CD4-positive, CD25-positive, alpha-beta regulatory T cell (primary cell): ENCODE results near the gene AMBRA1. TPM values are rescaled to one million over a fixed set of nuclear protein-coding genes. Genes with fewer than 3 reads are reported as not detected.

Source experiments
- ATAC-seq, 2 donors: fragments of 150-1000 bp; cut with Tn5 transposase; one replicate each; pipeline ENCODE4 v1.10.0; 2021; ENCODE audit warnings: low read depth in 2 of 2, moderate number of reproducible peaks in 2 of 2, moderate library complexity in 1 of 2
- DNase-seq, 3 donors: peaks; one replicate each; pipeline versions ENCODE4 v3.0.0 to v3.0.0-alpha.2; 2012 to 2022; ENCODE audit warnings: mixed read lengths in 1 of 3
- H3K27ac ChIP-seq: one replicate; pipeline ENCODE4 v1.7.0; 2013; ENCODE audit warnings: mild to moderate bottlenecking, low read length; ENCODE audit not compliant: insufficient read depth, poor library complexity, severe bottlenecking
- H3K27me3 ChIP-seq: one replicate; pipeline ENCODE4 v1.7.0; 2013; ENCODE audit warnings: low read length; ENCODE audit not compliant: control insufficient read depth, insufficient read depth
- H3K36me3 ChIP-seq: one replicate; pipeline ENCODE4 v1.7.0; 2013; ENCODE audit warnings: mild to moderate bottlenecking, low read length, moderate library complexity; ENCODE audit not compliant: control insufficient read depth, insufficient read depth
- H3K4me1 ChIP-seq: 2 replicates; pipeline ENCODE4 v1.7.0; 2013; ENCODE audit warnings: mild to moderate bottlenecking, low read length; ENCODE audit not compliant: insufficient read depth, control insufficient read depth, poor library complexity, severe bottlenecking
- H3K4me3 ChIP-seq: one replicate; pipeline ENCODE4 v1.7.0; 2013; ENCODE audit warnings: low read depth, mild to moderate bottlenecking, low read length, moderate library complexity
- H3K9me3 ChIP-seq, 2 experiments: 1 replicate in 1 of 2; 2 replicates in 1 of 2; pipeline ENCODE4 v1.7.0; 2013; ENCODE audit warnings: low read length in 2 of 2, mild to moderate bottlenecking in 1 of 2, moderate library complexity in 1 of 2; ENCODE audit not compliant: control insufficient read depth in 2 of 2
- H3K27ac Mint-ChIP-seq, 3 donors: one replicate each; pipeline ENCODE4 v1.8.0; 2020 to 2022; ENCODE audit warnings: mild to moderate bottlenecking in 3 of 3, mixed read lengths in 3 of 3, moderate library complexity in 2 of 3
- H3K27me3 Mint-ChIP-seq: one replicate; pipeline ENCODE4 v1.8.0; 2022; ENCODE audit warnings: mild to moderate bottlenecking, mixed read lengths
- H3K36me3 Mint-ChIP-seq: one replicate; pipeline ENCODE4 v1.8.0; 2020; ENCODE audit warnings: mixed read lengths
- H3K4me1 Mint-ChIP-seq, 4 donors: one replicate each; pipeline ENCODE4 v1.8.0; 2020 to 2022; ENCODE audit warnings: mixed read lengths in 4 of 4, mild to moderate bottlenecking in 1 of 4
- H3K4me3 Mint-ChIP-seq, 4 donors: one replicate each; pipeline ENCODE4 v1.8.0; 2020 to 2022; ENCODE audit warnings: mild to moderate bottlenecking in 4 of 4, mixed read lengths in 4 of 4, moderate library complexity in 3 of 4
- H3K9me3 Mint-ChIP-seq, 7 donors: one replicate each; pipeline ENCODE4 v1.8.0; 2020 to 2022; ENCODE audit warnings: mixed read lengths in 7 of 7, mild to moderate bottlenecking in 3 of 7, moderate library complexity in 2 of 7
- polyA plus RNA-seq, 4 donors: library from polyadenylated mRNA; unstranded; fragments of 300-500 nt; fragmentation: Illumina TruSeq; gene quantifications; one replicate each; pipeline ENCODE4 v1.2.3, GENCODE V29; 2021
- total RNA-seq: library from RNA; stranded (reverse); gene quantifications from one replicate; pipeline ENCODE4 v1.2.3, GENCODE V29; 2022

AMBRA1 gene
- total and polyA plus RNA-seq, 5 donors from 2014 or later = 8.2 to 61.0 (median 12.3) TPM

DNA sequence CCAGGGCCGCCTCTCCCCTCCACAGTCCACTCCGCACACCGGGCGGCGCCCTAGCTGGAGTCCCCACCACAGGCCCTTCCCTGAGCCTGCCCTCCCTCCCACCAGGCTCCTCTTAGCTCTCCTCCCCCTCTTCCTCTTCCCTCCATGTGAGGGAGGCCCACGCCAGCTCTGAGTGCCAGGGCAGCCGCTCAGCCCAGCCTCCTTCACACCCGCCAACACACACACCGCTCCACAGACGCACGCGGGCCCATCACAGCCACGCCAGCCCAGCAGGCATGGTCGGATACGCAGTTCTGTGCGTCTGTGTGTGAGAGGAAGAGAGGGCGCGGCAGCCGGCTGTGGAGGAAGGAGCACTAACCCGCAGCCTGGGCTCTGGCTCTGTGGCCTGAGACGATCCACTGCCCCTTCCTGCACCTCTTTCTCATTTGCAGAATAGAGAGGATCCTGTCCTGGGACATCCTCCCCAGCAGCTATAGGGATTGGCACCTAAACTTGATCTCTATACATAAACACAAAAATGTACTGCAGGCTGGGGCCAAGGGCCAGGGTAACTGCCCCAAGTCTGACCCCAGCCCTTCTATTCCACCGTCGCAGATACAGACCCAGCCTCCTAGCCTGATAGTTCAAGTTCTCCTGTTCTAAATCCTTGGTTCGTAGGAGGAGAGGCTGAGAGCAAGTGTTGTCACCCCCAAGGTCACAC, 205.8 kb downstream of the AMBRA1 start:
- Mint-ChIP-seq H3K27me3 (peaks cover 63% of the 10 kb centered on the region), H3K4me1 (peaks cover 0 to 33% (median 9%) of the 10 kb centered on the region in 4 donors), H3K9me3 (peaks cover 0 to 6% (median 0%) of the 10 kb centered on the region in 7 donors), H3K4me3 (peak overlapping the region in 2 of 4 donors; percentile 33 to 72), H3K27ac (no peak overlapping the region), H3K36me3 (no peaks in the 10 kb centered on the region)
- Histone ChIP-seq H3K4me3 (no peak overlapping the region), H3K4me1 (peaks cover 40% of the 10 kb centered on the region), H3K27ac (no peak overlapping the region), H3K9me3 (no peaks in the 10 kb centered on the region), H3K27me3 (peaks cover 22% of the 10 kb centered on the region), H3K36me3 (no peaks in the 10 kb centered on the region)
- DNase-seq (peak in 1 of 3 donors; percentile 41), ATAC-seq (no peak)

DNA sequence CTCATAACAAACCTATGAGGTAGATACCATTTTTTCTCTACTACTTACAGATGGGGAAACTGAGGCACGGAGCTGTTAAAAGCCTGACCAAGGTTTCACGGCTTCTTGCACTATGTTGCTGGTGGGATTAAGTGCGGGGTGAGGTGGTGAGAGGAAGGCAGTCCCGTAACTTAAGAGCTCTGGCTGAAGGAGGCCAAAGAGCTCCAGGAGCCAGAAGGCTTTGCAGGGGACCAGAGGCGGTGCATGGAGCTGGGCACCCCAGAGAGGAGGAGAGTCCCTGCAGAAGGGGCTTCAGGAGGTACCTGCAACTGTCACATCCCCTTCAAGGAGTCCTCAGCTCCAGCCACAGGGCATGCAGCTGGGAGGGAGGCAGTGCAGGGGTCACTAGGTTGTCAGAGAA, 206.4 kb downstream of the AMBRA1 start:
- Mint-ChIP-seq H3K9me3 (peaks cover 0 to 3% (median 0%) of the 10 kb centered on the region in 7 donors), H3K27ac (no peak overlapping the region), H3K36me3 (no peaks in the 10 kb centered on the region), H3K4me1 (peaks cover 0 to 27% (median 3%) of the 10 kb centered on the region in 4 donors), H3K27me3 (peaks cover 58% of the 10 kb centered on the region), H3K4me3 (peak overlapping the region in 1 of 4 donors; percentile 65)
- Histone ChIP-seq H3K27me3 (peaks cover 25% of the 10 kb centered on the region), H3K27ac (no peak overlapping the region), H3K4me1 (peaks cover 38% of the 10 kb centered on the region), H3K9me3 (no peaks in the 10 kb centered on the region), H3K36me3 (no peaks in the 10 kb centered on the region), H3K4me3 (no peak overlapping the region)
- ATAC-seq (no peak), DNase-seq (no peak)

DNA sequence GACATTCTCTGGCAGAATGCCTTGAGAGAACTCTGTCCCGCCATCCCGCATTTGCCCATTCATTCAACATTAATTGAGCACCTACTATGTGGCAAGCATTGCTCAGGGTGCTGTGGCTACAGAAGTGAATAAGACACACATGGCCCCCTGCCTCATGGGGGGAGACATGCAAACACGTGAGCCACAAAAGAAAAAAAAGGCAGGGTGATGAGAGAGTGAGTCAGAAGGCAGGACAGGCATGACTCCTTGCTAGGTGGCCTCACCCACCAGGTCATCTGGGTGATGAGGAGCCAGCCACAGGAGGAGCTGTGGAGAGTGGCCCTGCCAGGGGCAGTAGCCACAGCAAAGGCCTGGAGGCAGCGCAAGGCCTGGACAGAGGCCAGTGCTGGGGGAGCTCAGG, 207.1 kb downstream of the AMBRA1 start:
- H3K9me3 ChIP-seq = no peaks in the 10 kb centered on the region
- DNase-seq (no peak), ATAC-seq (no peak)
- H3K27me3 ChIP-seq = peaks cover 25% of the 10 kb centered on the region
- peaks cover 0 to 3% (median 0%) of the 10 kb centered on the region in 7 donors for H3K9me3 Mint-ChIP-seq
- H3K36me3 Mint-ChIP-seq = no peaks in the 10 kb centered on the region
- H3K4me1 ChIP-seq = peaks cover 38% of the 10 kb centered on the region
- H3K4me3 ChIP-seq = no peak overlapping the region
- H3K27ac ChIP-seq = no peak overlapping the region
- H3K27ac Mint-ChIP-seq = peak overlapping the region in 1 of 3 donors; percentile 59
- no peaks in the 10 kb centered on the region for H3K36me3 ChIP-seq
- H3K4me3 Mint-ChIP-seq = peak overlapping the region in 1 of 4 donors; percentile 34
- peaks cover 0 to 32% (median 3%) of the 10 kb centered on the region in 4 donors for H3K4me1 Mint-ChIP-seq
- H3K27me3 Mint-ChIP-seq = peaks cover 64% of the 10 kb centered on the region

DNA sequence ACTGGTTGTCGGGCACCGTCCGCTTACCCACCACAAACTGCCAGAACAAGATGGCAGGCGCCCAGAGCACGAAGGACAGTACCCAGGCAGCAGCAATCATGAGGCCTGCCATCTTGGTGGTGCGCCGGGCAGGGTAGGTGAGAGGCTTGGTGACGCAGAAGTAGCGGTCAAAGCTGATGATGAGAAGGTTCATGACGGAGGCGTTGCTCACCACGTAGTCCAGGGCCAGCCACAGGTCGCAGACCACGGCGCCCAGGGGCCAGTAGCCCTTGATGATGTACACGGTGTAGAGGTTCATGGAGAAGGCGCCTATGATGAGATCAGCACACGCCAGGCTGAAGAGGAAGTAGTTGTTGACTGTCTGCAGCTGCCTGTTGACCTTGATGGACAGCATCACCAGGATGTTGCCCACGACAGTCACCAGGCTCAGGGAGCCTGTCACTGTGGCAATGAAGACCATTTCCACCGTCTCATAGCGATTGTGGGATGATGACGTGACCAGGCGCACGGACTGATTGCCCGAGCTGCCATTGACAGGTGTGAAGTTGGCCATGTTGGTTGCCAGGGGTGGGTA, 207.7 kb downstream of the AMBRA1 start:
- Histone ChIP-seq H3K27me3 (peaks cover 25% of the 10 kb centered on the region), H3K36me3 (no peaks in the 10 kb centered on the region), H3K9me3 (no peaks in the 10 kb centered on the region), H3K4me1 (peaks cover 35% of the 10 kb centered on the region), H3K27ac (no peak overlapping the region), H3K4me3 (no peak overlapping the region)
- Mint-ChIP-seq H3K36me3 (no peaks in the 10 kb centered on the region), H3K27ac (no peak overlapping the region), H3K4me3 (peak overlapping the region in 1 of 4 donors; percentile 34), H3K9me3 (peaks cover 0 to 3% (median 0%) of the 10 kb centered on the region in 7 donors), H3K27me3 (peaks cover 64% of the 10 kb centered on the region), H3K4me1 (peaks cover 0 to 32% (median 3%) of the 10 kb centered on the region in 4 donors)
- no peak for ATAC-seq
- DNase-seq = no peak

DNA sequence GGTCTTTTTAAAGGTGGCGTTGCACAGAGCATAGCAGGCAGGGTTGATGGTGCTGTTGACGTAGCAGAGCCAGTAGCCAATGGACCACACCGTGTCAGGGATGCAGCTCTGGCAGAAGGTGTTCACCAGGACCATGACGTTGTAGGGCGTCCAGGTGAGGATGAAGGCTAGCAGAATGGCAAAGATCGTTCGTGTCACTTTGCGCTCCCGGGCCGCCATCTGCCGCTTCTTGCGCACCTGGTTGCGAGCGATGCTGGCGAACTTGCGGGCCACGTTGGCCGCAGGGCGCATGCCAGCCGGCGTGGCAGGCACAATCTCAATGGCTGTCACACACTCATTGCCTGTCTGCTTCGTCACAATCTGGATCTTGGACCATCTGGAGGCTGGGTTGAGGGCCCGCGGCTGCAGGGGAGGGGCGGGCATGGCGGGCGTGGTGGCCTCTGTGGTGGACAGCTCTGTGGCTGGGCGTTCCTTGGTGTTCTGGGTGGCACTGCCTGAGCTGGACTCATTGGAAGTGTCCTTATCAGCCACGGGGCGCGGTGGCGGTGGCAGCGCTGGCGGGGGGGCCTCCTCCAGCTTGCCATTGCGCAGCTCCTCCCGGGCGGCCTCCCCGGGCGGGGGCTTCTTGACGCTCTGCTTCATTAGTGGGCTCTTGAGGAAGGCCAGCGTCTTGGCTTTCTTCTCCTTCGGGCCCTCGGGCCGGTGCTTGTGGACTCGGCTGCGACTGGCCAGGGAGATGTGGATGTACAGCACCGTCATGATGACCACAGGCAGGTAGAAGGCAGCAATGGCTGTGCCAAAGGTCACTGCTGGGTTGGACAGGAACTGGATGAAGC, 208.4 kb downstream of the AMBRA1 start:
- no peak for DNase-seq

DNA sequence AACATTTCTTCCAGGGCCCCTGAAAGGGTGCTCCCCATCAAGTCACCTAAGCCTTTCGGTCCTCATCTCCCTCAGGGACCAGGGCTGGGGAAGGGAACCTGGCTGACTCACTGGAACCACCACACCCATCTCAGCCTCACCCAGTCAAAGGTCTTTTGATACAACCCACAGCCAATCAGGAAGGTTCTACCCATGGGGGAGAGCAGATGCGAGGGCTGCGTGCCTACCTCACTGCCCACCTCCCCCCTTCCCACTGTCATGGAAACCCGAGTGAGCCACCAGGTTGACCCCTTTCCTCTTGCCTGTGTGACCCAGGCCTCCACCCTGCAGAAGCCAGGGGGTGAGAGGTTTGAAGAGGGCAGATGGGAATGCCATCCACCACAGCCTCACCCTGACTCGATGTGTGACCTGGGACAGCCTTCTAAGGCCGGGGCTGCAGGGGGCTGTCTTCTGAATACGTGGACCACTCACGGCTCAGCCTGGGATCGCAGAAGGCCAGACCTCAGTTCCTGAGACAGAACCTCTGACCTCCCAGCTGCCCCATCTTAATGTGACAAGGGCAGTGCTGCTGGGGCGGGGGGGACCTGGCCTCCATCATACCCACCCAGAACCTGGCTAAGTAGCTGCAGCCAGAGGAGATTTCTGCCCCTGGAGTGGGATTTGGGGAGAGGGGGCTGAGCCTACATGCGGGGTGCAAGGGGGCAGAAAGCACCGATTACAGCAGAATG, 209.7 kb downstream of the AMBRA1 start:
- Histone ChIP-seq H3K27me3 (peaks cover 22% of the 10 kb centered on the region), H3K4me1 (peaks cover 25% of the 10 kb centered on the region), H3K27ac (no peak overlapping the region), H3K4me3 (no peak overlapping the region), H3K9me3 (no peaks in the 10 kb centered on the region), H3K36me3 (peaks cover 1% of the 10 kb centered on the region)
- peak overlapping the region in 1 of 3 donors; percentile 77 for H3K27ac Mint-ChIP-seq
- peaks cover 0 to 23% (median 3%) of the 10 kb centered on the region in 4 donors for H3K4me1 Mint-ChIP-seq
- H3K9me3 Mint-ChIP-seq = peaks cover 0 to 3% (median 0%) of the 10 kb centered on the region in 7 donors
- peaks cover 51% of the 10 kb centered on the region for H3K27me3 Mint-ChIP-seq
- H3K36me3 Mint-ChIP-seq = no peaks in the 10 kb centered on the region
- ATAC-seq (no peak), DNase-seq (no peak)
- peak overlapping the region in 1 of 4 donors; percentile 24 for H3K4me3 Mint-ChIP-seq

More for the DNA sequence above, 208.4 kb downstream of the AMBRA1 start:
- Histone ChIP-seq H3K4me3 (no peak overlapping the region), H3K27ac (no peak overlapping the region), H3K9me3 (no peaks in the 10 kb centered on the region), H3K4me1 (peaks cover 35% of the 10 kb centered on the region), H3K36me3 (no peaks in the 10 kb centered on the region), H3K27me3 (peaks cover 25% of the 10 kb centered on the region)
- Mint-ChIP-seq H3K36me3 (no peaks in the 10 kb centered on the region), H3K27me3 (peaks cover 59% of the 10 kb centered on the region), H3K9me3 (peaks cover 0 to 3% (median 0%) of the 10 kb centered on the region in 7 donors), H3K4me1 (peaks cover 0 to 28% (median 3%) of the 10 kb centered on the region in 4 donors), H3K27ac (no peak overlapping the region), H3K4me3 (peak overlapping the region in 1 of 4 donors; percentile 34)
- no peak for ATAC-seq

DNA sequence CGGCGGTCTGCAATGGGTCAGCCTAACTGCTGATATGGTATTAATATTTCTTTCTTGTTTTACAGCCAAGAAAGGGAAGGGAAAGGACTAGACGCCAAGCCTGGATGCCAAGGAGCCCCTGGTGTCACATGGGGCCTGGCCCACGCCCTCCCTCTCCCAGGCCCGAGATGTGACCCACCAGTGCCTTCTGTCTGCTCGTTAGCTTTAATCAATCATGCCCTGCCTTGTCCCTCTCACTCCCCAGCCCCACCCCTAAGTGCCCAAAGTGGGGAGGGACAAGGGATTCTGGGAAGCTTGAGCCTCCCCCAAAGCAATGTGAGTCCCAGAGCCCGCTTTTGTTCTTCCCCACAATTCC, 210.4 kb downstream of the AMBRA1 start:
- Mint-ChIP-seq H3K27ac (no peak overlapping the region), H3K9me3 (peaks cover 0 to 3% (median 0%) of the 10 kb centered on the region in 7 donors), H3K4me1 (peaks cover 0 to 22% (median 3%) of the 10 kb centered on the region in 4 donors), H3K4me3 (peak overlapping the region in 2 of 4 donors; percentile 54), H3K27me3 (peaks cover 43% of the 10 kb centered on the region), H3K36me3 (no peaks in the 10 kb centered on the region)
- ATAC-seq (no peak), DNase-seq (no peak)
- H3K4me1 ChIP-seq = peaks cover 23% of the 10 kb centered on the region
- peaks cover 2% of the 10 kb centered on the region for H3K36me3 ChIP-seq
- no peak overlapping the region for H3K4me3 ChIP-seq
- H3K27me3 ChIP-seq = peaks cover 15% of the 10 kb centered on the region
- H3K27ac ChIP-seq = no peak overlapping the region
- no peaks in the 10 kb centered on the region for H3K9me3 ChIP-seq
